Measurements from ENCODE around the gene ATP13A3. TPM values are rescaled to one million over a fixed set of nuclear protein-coding genes. Genes with fewer than 3 reads are reported as not detected.

Gene ATP13A3
- total and polyA plus RNA-seq, 9 of the 15 experiments (the other 6 are each of a cell fraction or from before 2014, with no cell fraction given): 16.6 to 135 (median 86.6) TPM

DNA sequence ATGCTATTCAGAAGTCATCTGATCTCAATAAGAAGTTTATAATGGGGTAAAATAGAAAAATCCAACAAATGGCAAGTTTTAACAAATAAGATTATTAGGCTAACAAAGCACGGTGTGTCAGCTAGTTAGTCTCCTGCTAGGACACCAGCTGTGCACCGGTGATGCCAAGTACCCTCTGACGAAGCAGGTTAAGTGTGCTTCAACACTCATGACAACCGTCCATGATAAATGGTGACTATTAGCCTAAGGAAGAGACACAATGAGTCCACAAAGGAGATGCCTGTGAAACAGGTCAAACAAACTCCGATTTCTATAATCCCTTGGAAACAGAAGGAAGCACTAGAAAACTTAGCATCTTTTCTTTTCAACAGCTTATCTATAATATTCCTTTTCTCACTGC lies 36.5 kb downstream of the ATP13A3 start (continued):
- TF ChIP-seq, protein P1, sequence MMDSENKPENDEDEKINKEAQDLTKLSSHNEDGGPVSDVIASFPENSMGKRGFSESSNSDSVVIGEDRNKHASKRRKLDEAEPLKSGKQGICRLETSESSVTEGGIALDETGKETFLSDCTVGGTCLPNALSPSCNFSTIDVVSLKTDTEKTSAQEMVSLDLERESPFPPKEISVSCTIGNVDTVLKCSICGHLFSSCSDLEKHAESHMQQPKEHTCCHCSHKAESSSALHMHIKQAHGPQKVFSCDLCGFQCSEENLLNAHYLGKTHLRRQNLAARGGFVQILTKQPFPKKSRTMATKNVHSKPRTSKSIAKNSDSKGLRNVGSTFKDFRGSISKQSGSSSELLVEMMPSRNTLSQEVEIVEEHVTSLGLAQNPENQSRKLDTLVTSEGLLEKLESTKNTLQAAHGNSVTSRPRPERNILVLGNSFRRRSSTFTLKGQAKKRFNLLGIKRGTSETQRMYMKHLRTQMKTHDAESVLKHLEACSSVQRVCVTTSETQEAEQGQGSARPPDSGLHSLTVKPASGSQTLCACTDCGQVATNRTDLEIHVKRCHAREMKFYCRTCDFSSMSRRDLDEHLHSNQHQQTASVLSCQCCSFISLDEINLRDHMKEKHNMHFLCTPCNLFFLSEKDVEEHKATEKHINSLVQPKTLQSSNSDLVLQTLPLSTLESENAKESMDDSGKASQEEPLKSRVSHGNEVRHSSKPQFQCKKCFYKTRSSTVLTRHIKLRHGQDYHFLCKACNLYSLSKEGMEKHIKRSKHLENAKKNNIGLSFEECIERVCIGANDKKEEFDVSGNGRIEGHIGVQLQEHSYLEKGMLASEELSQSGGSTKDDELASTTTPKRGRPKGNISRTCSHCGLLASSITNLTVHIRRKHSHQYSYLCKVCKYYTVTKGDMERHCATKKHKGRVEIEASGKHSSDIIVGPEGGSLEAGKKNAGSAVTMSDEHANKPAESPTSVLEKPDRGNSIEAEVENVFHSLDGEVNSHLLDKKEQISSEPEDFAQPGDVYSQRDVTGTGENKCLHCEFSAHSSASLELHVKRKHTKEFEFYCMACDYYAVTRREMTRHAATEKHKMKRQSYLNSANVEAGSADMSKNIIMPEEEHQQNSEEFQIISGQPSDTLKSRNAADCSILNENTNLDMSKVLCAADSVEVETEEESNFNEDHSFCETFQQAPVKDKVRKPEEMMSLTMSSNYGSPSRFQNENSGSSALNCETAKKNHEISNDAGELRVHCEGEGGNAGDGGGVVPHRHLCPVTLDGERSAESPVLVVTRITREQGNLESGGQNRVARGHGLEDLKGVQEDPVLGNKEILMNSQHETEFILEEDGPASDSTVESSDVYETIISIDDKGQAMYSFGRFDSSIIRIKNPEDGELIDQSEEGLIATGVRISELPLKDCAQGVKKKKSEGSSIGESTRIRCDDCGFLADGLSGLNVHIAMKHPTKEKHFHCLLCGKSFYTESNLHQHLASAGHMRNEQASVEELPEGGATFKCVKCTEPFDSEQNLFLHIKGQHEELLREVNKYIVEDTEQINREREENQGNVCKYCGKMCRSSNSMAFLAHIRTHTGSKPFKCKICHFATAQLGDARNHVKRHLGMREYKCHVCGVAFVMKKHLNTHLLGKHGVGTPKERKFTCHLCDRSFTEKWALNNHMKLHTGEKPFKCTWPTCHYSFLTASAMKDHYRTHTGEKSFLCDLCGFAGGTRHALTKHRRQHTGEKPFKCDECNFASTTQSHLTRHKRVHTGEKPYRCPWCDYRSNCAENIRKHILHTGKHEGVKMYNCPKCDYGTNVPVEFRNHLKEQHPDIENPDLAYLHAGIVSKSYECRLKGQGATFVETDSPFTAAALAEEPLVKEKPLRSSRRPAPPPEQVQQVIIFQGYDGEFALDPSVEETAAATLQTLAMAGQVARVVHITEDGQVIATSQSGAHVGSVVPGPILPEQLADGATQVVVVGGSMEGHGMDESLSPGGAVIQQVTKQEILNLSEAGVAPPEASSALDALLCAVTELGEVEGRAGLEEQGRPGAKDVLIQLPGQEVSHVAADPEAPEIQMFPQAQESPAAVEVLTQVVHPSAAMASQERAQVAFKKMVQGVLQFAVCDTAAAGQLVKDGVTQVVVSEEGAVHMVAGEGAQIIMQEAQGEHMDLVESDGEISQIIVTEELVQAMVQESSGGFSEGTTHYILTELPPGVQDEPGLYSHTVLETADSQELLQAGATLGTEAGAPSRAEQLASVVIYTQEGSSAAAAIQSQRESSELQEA (IDR thresholded peaks at IDR 0.05; ENCODE audit: low read depth): no peak
- TF ChIP-seq ZNF146 (CRISPR knock-in tag; IDR thresholded peaks at IDR 0.05; ENCODE audit: unreplicated experiment) (no peak), RBM14 (IDR thresholded peaks at IDR 0.05; ENCODE audit: borderline replicate concordance, insufficient read depth, low read depth, low read length) (no peak), FOXP1 (CRISPR knock-in tag; IDR thresholded peaks at IDR 0.05) (no peak), POLR3G (IDR thresholded peaks at IDR 0.05; ENCODE audit: extremely low read depth, insufficient read length, insufficient replicate concordance) (no peak), ZNF311 (CRISPR knock-in tag; IDR thresholded peaks at IDR 0.05) (no peak), HDAC3 (IDR thresholded peaks at IDR 0.05; ENCODE audit: borderline replicate concordance, partially characterized antibody) (no peak)
- TF ChIP-seq, protein P2, sequence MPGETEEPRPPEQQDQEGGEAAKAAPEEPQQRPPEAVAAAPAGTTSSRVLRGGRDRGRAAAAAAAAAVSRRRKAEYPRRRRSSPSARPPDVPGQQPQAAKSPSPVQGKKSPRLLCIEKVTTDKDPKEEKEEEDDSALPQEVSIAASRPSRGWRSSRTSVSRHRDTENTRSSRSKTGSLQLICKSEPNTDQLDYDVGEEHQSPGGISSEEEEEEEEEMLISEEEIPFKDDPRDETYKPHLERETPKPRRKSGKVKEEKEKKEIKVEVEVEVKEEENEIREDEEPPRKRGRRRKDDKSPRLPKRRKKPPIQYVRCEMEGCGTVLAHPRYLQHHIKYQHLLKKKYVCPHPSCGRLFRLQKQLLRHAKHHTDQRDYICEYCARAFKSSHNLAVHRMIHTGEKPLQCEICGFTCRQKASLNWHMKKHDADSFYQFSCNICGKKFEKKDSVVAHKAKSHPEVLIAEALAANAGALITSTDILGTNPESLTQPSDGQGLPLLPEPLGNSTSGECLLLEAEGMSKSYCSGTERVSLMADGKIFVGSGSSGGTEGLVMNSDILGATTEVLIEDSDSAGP (CRISPR knock-in tag; IDR thresholded peaks at IDR 0.05): no peak
- TF ChIP-seq, protein P3, sequence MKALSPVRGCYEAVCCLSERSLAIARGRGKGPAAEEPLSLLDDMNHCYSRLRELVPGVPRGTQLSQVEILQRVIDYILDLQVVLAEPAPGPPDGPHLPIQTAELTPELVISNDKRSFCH (CRISPR knock-in tag; IDR thresholded peaks at IDR 0.05): no peak
- TF ChIP-seq, protein P3 (tag; IDR thresholded peaks at IDR 0.05): no peak
- TF ChIP-seq, protein P4, sequence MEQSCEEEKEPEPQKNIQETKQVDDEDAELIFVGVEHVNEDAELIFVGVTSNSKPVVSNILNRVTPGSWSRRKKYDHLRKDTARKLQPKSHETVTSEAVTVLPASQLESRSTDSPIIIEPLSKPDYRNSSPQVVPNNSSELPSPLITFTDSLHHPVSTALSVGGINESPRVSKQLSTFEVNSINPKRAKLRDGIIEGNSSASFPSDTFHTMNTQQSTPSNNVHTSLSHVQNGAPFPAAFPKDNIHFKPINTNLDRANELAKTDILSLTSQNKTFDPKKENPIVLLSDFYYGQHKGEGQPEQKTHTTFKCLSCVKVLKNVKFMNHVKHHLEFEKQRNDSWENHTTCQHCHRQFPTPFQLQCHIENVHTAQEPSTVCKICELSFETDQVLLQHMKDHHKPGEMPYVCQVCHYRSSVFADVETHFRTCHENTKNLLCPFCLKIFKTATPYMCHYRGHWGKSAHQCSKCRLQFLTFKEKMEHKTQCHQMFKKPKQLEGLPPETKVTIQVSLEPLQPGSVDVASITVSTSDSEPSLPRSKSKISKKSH (CRISPR knock-in tag; IDR thresholded peaks at IDR 0.05): no peak
